NCI-H524 treated with DMSO at 0.1 percent for 48 hours (cell line): Measurements from ENCODE around the gene CRYGD.

Experiments
- DNase-seq: peaks from one replicate; lab custom pipeline; 2025; lab: John Stamatoyannopoulos, UW

Gene CRYGD

GRCh38 chr2:208083807-208084206, 40.5 kb downstream of the CRYGD start:
- no peak for DNase-seq

DNA sequence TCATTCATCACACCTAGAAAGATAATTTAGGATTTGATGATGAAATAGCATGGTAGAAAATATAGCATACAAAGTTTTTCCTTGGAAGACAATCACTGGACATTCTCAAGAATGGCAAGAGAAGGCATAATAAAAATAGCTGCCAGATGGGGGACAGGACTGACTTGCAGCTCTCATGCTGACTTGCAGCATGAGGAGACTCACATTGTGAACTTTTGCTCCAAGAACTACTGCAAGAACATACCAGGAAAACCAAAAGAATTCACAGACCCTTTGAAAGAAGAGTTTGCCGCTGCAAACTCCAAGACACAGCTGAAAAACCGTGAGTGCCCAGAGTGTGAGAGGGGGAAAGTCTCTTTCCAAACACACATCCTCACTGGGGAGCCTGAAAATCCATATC, 47.0 kb downstream of the CRYGD start:
- DNase-seq = no peak

DNA sequence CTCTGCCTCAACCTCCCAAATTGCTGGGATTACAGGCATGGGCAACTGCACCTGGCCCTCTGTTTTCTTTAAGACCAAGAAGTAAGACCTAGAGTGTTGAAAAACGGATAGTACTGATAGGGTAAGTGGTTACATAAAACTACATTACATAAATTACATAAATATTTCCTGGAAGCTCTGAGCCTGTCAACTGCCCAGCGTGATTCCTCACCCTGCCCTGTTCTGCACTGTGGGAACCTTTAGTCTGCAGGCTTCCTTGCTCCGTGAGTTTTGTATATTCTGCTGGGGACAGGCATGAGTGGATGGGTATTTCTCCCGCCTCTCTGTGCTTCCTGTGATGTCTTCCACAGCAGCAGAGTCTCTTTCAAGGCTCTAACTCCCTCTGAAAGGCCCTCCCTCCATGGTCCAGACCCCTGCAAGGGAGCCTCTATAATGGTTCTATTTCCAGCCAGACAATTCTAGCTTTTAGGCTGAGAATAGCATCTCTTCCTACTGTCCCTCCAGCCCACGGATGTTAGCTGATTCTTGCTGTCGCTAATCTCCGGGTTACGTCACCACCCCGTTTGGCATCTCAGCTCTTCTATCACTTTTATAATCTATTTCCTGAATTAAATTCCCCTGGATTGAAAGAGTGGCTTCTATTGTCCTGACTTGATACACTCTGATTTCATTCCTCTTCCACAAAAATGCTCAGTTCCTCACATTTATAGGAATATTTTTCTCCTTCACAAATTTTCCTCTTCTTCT, 49.5 kb downstream of the CRYGD start:
- no peak for DNase-seq

- no peak for DNase-seq
Observed at GRCh38 chr2:208072250-208072892, 52.0 kb downstream of the CRYGD start.
